OCI-LY1 (cell line): ENCODE data around the gene TMEM87A.

ENCODE experiments used
- H2AFZ ChIP-seq: fragments of 200-600 bp; sonication (generic), shearing (Covaris generic); 2 replicates; pipeline ENCODE4 v1.6.0; 2014; ENCODE audit warnings: antibody characterized with exemption, mild to moderate bottlenecking, low read length
- H3F3A ChIP-seq: fragments of 200-600 bp; sonication (generic), shearing (Covaris generic); 2 replicates; pipeline ENCODE4 v1.6.0; 2014; ENCODE audit warnings: mild to moderate bottlenecking, antibody characterized with exemption, low read length, moderate library complexity; ENCODE audit not compliant: insufficient read depth
- H3K27ac ChIP-seq: fragments of 200-600 bp; sonication (generic); 2 replicates; pipeline ENCODE4 v1.5.1; 2014; ENCODE audit warnings: low read length, mixed run types, mild to moderate bottlenecking, low read depth; ENCODE audit not compliant: poor library complexity, severe bottlenecking
- H3K27me3 ChIP-seq: fragments of 200-600 bp; sonication (generic); 2 replicates; pipeline ENCODE4 v1.6.0; 2014; ENCODE audit warnings: antibody characterized with exemption, mild to moderate bottlenecking, low read length, moderate library complexity; ENCODE audit not compliant: insufficient read depth
- H3K36me3 ChIP-seq: fragments of 200-600 bp; sonication (generic); 2 replicates; pipeline ENCODE4 v1.6.1; 2014; ENCODE audit warnings: mild to moderate bottlenecking, antibody characterized with exemption, low read length, moderate library complexity, mixed read lengths; ENCODE audit not compliant: insufficient read depth
- H3K4me1 ChIP-seq: fragments of 200-600 bp; sonication (generic); 2 replicates; pipeline ENCODE4 v1.5.1; 2014; ENCODE audit warnings: mild to moderate bottlenecking, low read length, moderate library complexity; ENCODE audit not compliant: insufficient read depth, severe bottlenecking
- H3K4me2 ChIP-seq: fragments of 200-600 bp; sonication (generic), shearing (Covaris generic); 2 replicates; pipeline ENCODE4 v1.6.1; 2014; ENCODE audit warnings: low read length
- H3K4me3 ChIP-seq: fragments of 200-600 bp; sonication (generic); 2 replicates; pipeline ENCODE4 v1.5.1; 2014; ENCODE audit warnings: low read length, low read depth, mild to moderate bottlenecking, mixed read lengths; ENCODE audit not compliant: poor library complexity, severe bottlenecking
- H3K79me2 ChIP-seq: fragments of 200-600 bp; shearing (Covaris generic); 2 replicates; pipeline ENCODE4 v1.6.1; 2016; ENCODE audit warnings: mixed run types, low read length, mixed read lengths; ENCODE audit not compliant: insufficient read depth
- H3K9ac ChIP-seq: fragments of 200-600 bp; sonication (generic), shearing (Covaris generic); 2 replicates; pipeline ENCODE4 v1.6.1; 2014; ENCODE audit warnings: mild to moderate bottlenecking, low read length, mixed read lengths
- H3K9me2 ChIP-seq: fragments of 200-600 bp; sonication (generic), shearing (Covaris generic); 2 replicates; pipeline ENCODE4 v1.6.1; 2014; ENCODE audit warnings: low read depth, mild to moderate bottlenecking, low read length, mixed read lengths
- H3K9me3 ChIP-seq: fragments of 200-600 bp; shearing (Covaris generic); 2 replicates; pipeline ENCODE4 v1.6.1; 2014; ENCODE audit warnings: low read length, mixed read lengths
- H4K20me1 ChIP-seq: fragments of 200-600 bp; sonication (generic), shearing (Covaris generic); 2 replicates; pipeline ENCODE4 v1.6.0; 2016; ENCODE audit warnings: mild to moderate bottlenecking, low read length; ENCODE audit not compliant: insufficient read depth
- EZH2 ChIP-seq: fragments of 200-600 bp; sonication (generic), shearing (Covaris generic); IDR thresholded peaks from 2 replicates; pipeline ENCODE4 v1.8.0; 2017; ENCODE audit warnings: borderline replicate concordance, mixed run types, mild to moderate bottlenecking, antibody characterized with exemption, low read length, moderate library complexity, mixed read lengths
- TF ChIP-seq, protein P1 (sequence below): fragments of 200-600 bp; sonication (generic), shearing (Covaris generic); IDR thresholded peaks from 2 replicates; pipeline ENCODE4 v1.5.1; 2017; ENCODE audit warnings: mild to moderate bottlenecking, antibody characterized with exemption, low read length, moderate library complexity, mixed read lengths

TMEM87A gene

DNA sequence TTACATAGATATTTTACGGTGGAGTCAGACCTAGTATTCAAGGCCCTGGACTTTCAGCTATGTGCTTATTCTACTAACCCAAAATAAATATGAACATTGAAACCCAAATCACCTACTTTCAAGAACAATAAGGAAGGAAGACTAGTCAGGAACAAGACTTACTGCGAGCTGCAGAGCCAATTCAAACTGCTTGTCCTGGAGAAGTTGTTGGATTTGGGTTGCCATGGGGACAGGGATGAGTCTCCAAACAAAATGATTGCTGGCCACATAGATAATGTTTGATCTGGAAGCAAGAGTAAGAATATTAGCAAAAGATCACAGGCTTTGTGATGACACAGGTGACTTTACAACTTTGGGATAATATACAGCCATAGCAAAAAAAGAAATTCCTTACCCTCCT is 95.2 kb downstream of the TMEM87A start:
- no peaks in the 10 kb centered on the region for H3K9me3 ChIP-seq
- H2AFZ ChIP-seq = no peak overlapping the region
- no peak overlapping the region for H3K4me3 ChIP-seq
- H3K79me2 ChIP-seq = no peaks in the 10 kb centered on the region
- no peak overlapping the region for H3K4me2 ChIP-seq
- no peaks in the 10 kb centered on the region for H4K20me1 ChIP-seq
- H3K27ac ChIP-seq = no peak overlapping the region
- no peak overlapping the region for H3K9ac ChIP-seq
- no peak for TF ChIP-seq EZH2
- TF ChIP-seq, protein P1, sequence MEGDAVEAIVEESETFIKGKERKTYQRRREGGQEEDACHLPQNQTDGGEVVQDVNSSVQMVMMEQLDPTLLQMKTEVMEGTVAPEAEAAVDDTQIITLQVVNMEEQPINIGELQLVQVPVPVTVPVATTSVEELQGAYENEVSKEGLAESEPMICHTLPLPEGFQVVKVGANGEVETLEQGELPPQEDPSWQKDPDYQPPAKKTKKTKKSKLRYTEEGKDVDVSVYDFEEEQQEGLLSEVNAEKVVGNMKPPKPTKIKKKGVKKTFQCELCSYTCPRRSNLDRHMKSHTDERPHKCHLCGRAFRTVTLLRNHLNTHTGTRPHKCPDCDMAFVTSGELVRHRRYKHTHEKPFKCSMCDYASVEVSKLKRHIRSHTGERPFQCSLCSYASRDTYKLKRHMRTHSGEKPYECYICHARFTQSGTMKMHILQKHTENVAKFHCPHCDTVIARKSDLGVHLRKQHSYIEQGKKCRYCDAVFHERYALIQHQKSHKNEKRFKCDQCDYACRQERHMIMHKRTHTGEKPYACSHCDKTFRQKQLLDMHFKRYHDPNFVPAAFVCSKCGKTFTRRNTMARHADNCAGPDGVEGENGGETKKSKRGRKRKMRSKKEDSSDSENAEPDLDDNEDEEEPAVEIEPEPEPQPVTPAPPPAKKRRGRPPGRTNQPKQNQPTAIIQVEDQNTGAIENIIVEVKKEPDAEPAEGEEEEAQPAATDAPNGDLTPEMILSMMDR = no peak
- peaks cover 64% of the 10 kb centered on the region for H3K36me3 ChIP-seq
- H3K4me1 ChIP-seq = no peaks in the 10 kb centered on the region
- no peaks in the 10 kb centered on the region for H3K27me3 ChIP-seq
- no peaks in the 10 kb centered on the region for H3F3A ChIP-seq
- H3K9me2 ChIP-seq = no peaks in the 10 kb centered on the region

DNA sequence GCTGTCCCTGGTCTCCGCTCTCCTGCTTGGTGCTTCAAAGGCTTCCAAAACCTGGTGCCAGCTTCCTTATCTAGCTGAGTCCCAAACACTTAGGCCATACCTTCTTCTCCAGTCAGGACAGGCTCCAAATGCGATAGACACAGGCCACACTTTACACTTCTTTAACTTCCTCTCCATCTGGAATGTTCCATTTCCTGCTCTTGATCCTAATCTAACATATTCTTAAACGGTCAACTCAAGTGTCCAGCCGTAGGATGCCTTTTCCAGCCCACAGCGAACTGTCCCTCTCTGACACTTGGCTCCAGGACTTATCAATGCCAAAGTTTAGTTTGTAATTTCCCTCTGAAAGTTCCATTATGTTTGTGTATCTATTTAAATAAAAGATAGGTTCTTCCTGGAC is 97.6 kb downstream of the TMEM87A start:
- no peaks in the 10 kb centered on the region for H3F3A ChIP-seq
- H3K27me3 ChIP-seq = no peaks in the 10 kb centered on the region
- H3K36me3 ChIP-seq = peaks cover 79% of the 10 kb centered on the region
- no peak overlapping the region for H2AFZ ChIP-seq
- TF ChIP-seq, protein P1 = no peak
- no peak for TF ChIP-seq EZH2
- H3K9me2 ChIP-seq = no peaks in the 10 kb centered on the region
- no peak overlapping the region for H3K9ac ChIP-seq
- H3K79me2 ChIP-seq = no peaks in the 10 kb centered on the region
- no peaks in the 10 kb centered on the region for H3K9me3 ChIP-seq
- no peak overlapping the region for H3K27ac ChIP-seq
- no peak overlapping the region for H3K4me2 ChIP-seq
- no peaks in the 10 kb centered on the region for H4K20me1 ChIP-seq
- no peak overlapping the region for H3K4me3 ChIP-seq
- H3K4me1 ChIP-seq = no peaks in the 10 kb centered on the region

GRCh38 chr15:42172475-42172874 is 100.8 kb downstream of the TMEM87A start:
- Histone ChIP-seq H3K9me2 (no peaks in the 10 kb centered on the region), H3K4me1 (no peaks in the 10 kb centered on the region), H3K9ac (no peak overlapping the region), H3K27me3 (no peaks in the 10 kb centered on the region), H3K27ac (no peak overlapping the region), H4K20me1 (no peaks in the 10 kb centered on the region), H3K79me2 (no peaks in the 10 kb centered on the region), H3F3A (no peaks in the 10 kb centered on the region), H2AFZ (no peak overlapping the region), H3K4me2 (no peak overlapping the region), H3K36me3 (peaks cover 87% of the 10 kb centered on the region), H3K9me3 (no peaks in the 10 kb centered on the region), H3K4me3 (no peak overlapping the region)
- TF ChIP-seq EZH2 = no peak
- TF ChIP-seq, protein P1 = no peak
